ENCODE data around the gene EDEM2.
"Not testable (repeated sequence)": the region's sequence is repeated elsewhere in the genome, so short reads cannot be mapped to it uniquely, and the experiment has no call there.

Gene EDEM2, protein sequence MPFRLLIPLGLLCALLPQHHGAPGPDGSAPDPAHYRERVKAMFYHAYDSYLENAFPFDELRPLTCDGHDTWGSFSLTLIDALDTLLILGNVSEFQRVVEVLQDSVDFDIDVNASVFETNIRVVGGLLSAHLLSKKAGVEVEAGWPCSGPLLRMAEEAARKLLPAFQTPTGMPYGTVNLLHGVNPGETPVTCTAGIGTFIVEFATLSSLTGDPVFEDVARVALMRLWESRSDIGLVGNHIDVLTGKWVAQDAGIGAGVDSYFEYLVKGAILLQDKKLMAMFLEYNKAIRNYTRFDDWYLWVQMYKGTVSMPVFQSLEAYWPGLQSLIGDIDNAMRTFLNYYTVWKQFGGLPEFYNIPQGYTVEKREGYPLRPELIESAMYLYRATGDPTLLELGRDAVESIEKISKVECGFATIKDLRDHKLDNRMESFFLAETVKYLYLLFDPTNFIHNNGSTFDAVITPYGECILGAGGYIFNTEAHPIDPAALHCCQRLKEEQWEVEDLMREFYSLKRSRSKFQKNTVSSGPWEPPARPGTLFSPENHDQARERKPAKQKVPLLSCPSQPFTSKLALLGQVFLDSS

DNA sequence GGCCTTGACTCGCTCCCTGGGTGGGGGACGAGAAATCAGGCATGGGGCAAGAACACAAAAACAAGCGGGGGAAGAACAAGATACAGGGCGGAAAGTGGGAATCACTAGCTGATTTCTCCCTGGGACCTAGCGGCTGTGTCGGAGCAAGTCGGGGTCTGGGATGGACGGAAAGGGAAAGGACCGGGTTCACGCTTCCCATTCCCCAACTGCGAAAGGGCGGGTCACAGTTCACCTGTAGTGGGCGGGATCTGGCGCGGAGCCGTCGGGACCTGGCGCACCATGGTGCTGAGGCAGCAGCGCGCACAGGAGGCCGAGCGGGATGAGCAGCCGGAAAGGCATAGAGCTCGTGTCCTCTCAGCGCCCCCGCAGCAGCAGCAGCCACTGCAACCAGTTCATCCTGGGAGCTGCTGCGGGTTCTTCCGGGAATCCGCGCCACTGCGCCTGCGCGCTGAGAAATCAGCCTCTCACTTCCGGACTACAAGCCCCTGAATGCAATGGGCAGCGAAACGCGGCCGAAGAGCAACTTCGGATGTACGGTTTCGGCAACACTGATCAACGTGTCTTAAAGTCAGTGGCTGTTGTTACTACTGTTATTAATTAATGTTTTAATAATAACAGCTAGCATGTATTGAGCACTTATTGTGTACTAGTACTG lies at the start of gene EDEM2:
EDEM2 (minus strand) TSS at position 417 of the 655 bp plus-strand sequence; CDS start at position 339, 78 bp downstream.
- peak; percentile 94 to 95 for DNase-seq

DNA sequence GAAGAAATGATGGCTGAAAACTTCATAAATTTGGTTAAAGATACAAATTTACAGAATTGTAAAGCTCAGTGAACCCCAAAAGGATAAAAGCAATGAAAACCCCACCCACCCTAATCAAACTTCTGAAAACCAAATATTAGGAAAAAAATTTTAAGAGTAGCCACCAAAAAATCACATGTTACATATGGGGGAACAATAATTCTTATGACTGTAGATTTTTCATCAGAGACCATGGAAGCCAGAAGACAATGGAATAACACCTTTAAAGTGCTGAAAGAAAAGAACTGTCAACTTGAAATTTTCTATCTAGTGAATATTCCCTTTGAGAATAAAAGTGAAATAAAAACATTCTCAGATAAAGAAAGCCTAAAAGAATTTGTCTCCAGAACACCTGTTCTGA lies 49.2 kb upstream of the EDEM2 start:
- DNase-seq: no peak

DNA sequence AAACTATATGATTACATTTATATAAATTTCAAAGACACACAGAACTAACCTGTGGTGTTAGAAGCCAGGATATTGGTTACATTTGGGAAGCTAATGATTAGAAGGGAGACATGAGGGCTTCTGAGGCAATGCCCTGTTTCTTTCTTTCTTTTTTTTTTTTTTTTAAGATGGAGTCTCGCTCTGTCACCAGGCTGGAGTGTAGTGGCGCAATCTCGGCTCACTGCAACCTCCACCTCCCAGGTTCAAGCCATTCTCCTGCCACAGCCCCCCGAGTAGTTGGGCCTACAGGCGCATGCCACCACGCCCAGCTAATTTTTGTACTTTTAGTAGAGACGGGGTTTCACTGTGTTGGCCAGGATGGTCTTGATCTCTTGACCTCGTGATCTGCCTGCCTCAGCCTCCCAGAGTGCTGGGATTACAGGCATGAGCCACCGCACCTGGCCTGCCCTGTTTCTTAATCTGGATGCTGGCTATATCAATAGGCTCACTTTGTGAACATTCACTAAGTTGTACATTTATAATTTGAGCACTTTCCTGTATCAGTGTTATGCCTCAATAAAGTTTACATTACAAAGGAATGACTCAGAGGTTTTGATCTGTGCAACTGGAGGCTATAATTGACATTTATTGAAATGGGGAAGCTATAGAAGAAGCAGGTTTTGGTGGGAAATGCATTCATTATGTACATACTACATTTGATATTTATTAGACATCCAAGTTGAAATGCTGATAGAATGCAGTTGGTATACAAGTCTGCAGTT lies 46.1 kb upstream of the EDEM2 start:
- not testable (repeated sequence) for DNase-seq

DNA sequence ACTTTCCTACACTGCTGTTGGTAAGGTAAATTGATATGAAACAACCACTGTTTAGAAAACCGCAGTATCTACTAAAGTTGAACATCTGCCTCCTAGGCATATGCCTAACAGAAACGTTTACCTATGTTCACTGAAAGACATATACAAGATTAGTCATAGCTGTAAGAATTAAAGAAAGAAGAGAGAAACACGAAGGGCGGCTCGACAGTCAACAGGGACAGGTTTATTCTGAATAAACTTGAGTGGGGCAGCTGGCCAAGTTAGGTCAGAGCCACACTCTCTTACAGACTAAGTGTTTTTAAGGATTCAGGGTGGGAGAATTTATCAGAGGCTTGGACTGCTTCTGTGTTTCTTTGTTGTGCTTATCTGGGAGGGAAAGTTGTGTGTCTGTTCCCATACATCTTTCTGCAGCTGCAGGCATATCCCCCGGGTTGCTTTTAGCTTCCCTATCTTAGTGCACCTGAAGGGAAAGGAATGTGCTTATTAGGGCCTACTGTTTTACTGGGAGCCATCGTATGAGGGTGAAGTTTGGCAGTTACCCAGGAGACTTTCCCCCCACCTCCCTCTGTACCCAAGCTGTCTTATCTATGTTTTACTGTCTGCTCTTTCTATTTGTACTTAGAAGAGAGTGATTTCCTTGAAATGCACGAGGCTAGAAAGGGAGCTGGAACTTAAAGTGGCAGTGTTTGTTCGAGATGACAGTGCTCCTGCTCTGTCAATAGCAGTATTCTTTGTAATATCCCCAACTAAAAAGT lies 45.2 kb upstream of the EDEM2 start:
- DNase-seq: no peak

- DNase-seq: no peak
These were observed 44.4 kb upstream of the EDEM2 start for GRCh38 chr20:35191419-35192117.

GRCh38 chr20:35190556-35190955 lies 43.4 kb upstream of the EDEM2 start:
- DNase-seq: no peak

- not testable (repeated sequence) for DNase-seq
These were observed 42.1 kb upstream of the EDEM2 start for GRCh38 chr20:35189223-35189622.

GRCh38 chr20:35187584-35188190 lies 40.6 kb upstream of the EDEM2 start:
- no peak for DNase-seq

- not testable (repeated sequence) for DNase-seq
These were observed 39.7 kb upstream of the EDEM2 start for GRCh38 chr20:35186691-35187289.

GRCh38 chr20:35181731-35182130 lies 34.6 kb upstream of the EDEM2 start:
- DNase-seq: no peak

- DNase-seq: no peak
These were observed 33.1 kb upstream of the EDEM2 start for GRCh38 chr20:35180266-35180665.

DNA sequence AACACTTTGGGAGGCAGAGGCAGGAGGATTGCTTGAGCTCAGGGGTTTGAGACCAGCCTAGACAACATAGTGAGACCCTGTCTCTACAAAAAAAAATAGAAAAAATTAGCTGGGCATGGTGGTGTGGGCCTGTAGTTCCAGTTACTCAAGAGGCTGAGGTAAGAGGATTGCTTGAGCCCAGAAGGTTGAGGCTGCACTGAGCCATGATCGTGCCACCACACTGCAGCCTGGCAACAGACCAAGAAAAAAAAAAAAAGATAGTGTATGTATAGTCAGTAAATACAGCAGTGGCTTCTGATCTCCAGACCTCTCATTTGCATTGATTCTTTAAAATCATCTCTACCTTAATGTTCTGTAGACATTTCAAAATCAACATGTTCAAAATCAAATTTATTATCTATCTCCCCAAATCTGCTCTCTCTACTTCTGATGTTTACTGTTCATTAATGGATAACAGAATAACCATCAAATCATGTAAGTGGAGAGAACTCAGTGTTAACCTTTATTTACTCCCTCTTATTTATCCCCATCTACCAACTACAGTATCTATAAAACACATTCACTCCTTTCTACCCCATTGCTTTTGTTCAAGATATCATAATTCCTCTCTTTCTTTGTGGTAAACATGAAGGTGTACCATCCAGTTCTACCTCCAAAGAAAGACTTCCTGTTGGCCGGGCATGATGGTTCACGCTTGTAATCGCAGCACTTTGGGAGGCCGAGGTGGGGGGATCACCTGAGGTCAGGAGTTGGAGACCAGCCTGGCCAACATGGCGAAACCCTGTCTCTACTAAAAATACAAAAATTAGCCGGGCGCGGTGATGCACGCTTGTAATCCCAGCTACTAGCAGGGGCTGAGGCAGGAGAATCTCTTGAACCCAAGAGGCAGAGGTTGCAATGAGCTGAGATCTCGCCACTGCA lies 32.4 kb upstream of the EDEM2 start:
- DNase-seq: no peak

DNA sequence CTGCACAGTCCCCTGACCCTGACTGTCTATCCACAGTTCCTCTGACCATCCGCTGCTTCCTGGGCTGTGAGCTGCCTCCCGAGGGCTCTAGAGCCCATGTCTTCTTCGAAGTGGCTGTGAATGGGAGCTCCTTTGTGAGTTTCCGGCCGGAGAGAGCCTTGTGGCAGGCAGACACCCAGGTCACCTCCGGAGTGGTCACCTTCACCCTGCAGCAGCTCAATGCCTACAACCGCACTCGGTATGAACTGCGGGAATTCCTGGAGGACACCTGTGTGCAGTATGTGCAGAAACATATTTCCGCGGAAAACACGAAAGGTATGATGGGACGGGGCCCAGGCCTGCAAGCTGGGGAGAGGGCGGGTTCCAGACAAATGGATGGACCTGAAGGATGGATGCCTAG lies 29.0 kb upstream of the EDEM2 start:
- DNase-seq: no peak

DNA sequence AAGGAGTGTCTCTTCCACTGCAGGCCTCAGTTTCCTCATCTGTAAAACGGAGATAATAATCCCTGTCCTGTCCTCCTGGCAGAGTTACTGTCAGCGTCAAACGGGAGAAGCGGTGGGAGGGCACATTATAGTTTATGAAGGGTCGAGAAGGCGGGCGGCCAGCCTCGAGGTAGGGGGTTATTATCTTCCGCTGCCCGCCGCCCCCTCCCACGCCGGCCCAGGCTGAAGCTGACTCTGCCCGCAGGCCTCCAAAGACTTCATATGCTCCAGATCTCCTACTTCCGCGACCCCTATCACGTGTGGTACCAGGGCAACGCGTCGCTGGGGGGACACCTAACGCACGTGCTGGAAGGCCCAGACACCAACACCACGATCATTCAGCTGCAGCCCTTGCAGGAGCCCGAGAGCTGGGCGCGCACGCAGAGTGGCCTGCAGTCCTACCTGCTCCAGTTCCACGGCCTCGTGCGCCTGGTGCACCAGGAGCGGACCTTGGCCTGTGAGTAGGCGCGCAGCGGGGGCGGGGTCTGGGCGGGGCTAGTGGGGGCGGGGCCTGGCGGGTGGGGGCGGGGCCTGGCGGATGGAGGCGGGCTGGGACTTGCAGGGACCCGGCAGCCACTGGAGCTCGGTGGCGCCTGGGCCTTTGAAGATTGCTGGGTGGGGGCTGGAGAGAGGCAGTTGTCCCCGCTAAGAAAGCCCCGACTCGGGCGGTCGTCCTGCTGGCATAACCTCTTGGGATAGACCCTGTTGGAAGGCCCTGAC lies 27.5 kb upstream of the EDEM2 start:
- DNase-seq: peak in 1 of 2 experiments; percentile 30

- DNase-seq: no peak
These were observed 26.5 kb upstream of the EDEM2 start for GRCh38 chr20:35173576-35174192.

DNA sequence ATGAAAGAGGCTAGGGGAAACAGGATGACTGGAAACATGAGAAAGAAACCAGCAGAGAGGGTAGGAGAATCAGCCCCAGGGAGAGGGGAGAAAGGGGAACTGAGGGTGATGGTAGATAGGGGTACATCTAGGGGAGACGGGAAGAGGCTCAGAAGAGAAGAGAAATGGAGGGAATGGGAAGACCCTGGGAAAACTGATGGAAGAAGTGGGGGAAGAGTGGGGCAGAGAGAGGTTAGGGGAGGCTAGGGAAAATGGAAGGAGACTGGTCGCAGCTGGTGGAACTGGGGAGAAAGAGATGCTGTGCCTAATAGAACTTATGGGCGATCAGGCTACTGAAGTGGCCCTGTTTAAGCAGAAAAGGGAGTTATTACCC lies 25.3 kb upstream of the EDEM2 start:
- no peak for DNase-seq

GRCh38 chr20:35171753-35172433 lies 24.8 kb upstream of the EDEM2 start, which contains the start of gene PROCR:
PROCR (plus strand) TSS chr20:35172072; CDS start chr20:35172155, 83 bp downstream.
- peak; percentile 38 to 44 for DNase-seq

GRCh38 chr20:35171438-35171752 lies 24.3 kb upstream of the EDEM2 start:
- DNase-seq: no peak
